ENCODE data around the gene GLIPR1L2.

- no peak for TF ChIP-seq CTCF (IDR thresholded peaks at IDR 0.05; ENCODE audit: insufficient read depth, low read depth, low read length)
- no peak for TF ChIP-seq EZH2 (IDR thresholded peaks at IDR 0.05; ENCODE audit: insufficient read depth, low read length)
These were observed 36.6 kb downstream of the GLIPR1L2 start for GRCh38 chr12:75427491-75427890.

Measured in astrocyte (in vitro differentiated cells and primary cell).